GM18502 (cell line): ENCODE results near the gene FBXO21.

ENCODE experiments used
- ATAC-seq: cut with Tn5 transposase; IDR thresholded peaks from one replicate; pipeline ENCODE4 v1.9.1; 2021; ENCODE audit warnings: mild to moderate bottlenecking; ENCODE audit not compliant: unreplicated experiment, poor library complexity

FBXO21 gene

GRCh38 chr12:117143008-117143532, 47.2 kb downstream of the FBXO21 start:
- ATAC-seq = no peak

- ATAC-seq = no peak
Measured at GRCh38 chr12:117142094-117142493, 48.2 kb downstream of the FBXO21 start.

- ATAC-seq = no peak
Measured at GRCh38 chr12:117141097-117141898, 49.0 kb downstream of the FBXO21 start.

GRCh38 chr12:117140397-117141096, 49.7 kb downstream of the FBXO21 start:
- no peak for ATAC-seq

- no peak for ATAC-seq
Measured at GRCh38 chr12:117139025-117139717, 51.1 kb downstream of the FBXO21 start.

GRCh38 chr12:117134721-117135120, 55.5 kb downstream of the FBXO21 start:
- ATAC-seq = no peak

- no peak for ATAC-seq
Measured at GRCh38 chr12:117134059-117134458, 56.2 kb downstream of the FBXO21 start.

- ATAC-seq = no peak
Measured at GRCh38 chr12:117130801-117131200, 59.5 kb downstream of the FBXO21 start.

- no peak for ATAC-seq
Measured at GRCh38 chr12:117129391-117129790, 60.9 kb downstream of the FBXO21 start.

GRCh38 chr12:117127933-117128823, 62.1 kb downstream of the FBXO21 start:
- no peak for ATAC-seq

- ATAC-seq = no peak
Measured at GRCh38 chr12:117126335-117126734, 63.9 kb downstream of the FBXO21 start.

- no peak for ATAC-seq
Measured at GRCh38 chr12:117125767-117126166, 64.5 kb downstream of the FBXO21 start.

GRCh38 chr12:117125272-117125613, 65.0 kb downstream of the FBXO21 start:
- no peak for ATAC-seq

GRCh38 chr12:117124421-117125271, 65.6 kb downstream of the FBXO21 start:
- no peak for ATAC-seq

GRCh38 chr12:117121441-117121840, 68.8 kb downstream of the FBXO21 start:
- ATAC-seq = no peak

GRCh38 chr12:117120787-117121186, 69.5 kb downstream of the FBXO21 start:
- no peak for ATAC-seq

- no peak for ATAC-seq
Measured at GRCh38 chr12:117119592-117120198, 70.6 kb downstream of the FBXO21 start.

- ATAC-seq = no peak
Measured at GRCh38 chr12:117118838-117119591, 71.3 kb downstream of the FBXO21 start.
